Measurements from ENCODE around the gene SLC17A7.

SLC17A7 gene

DNA sequence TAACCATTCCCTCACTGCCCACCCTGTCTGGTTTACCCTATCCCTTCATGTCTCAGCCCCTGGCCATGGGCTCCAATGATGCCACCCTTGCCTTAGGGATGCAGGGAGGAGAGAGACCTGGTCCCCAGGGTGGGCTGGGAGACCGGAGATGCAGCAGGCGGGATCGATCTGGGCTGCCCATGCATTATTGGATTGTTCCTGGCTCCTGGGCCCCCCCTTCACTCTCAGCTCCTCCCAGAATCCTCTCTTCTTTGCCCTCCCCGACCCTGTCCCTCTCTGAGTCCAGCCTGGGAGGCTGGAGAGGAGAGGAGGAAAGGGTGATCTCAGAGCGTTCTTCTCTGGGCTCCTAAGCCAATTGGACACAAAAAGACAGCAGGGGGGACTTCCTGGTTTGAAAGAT is 47.4 kb downstream of the SLC17A7 start:
- Histone ChIP-seq H3K27ac (no peak overlapping the region), H3K9ac (ENCODE audit: insufficient read length) (no peak overlapping the region), H3K36me3 (ENCODE audit: insufficient read depth, low read length) (no peaks in the 10 kb centered on the region), H3K9me3 (ENCODE audit: low read depth, low read length) (no peaks in the 10 kb centered on the region), H3K4me3 (no peak overlapping the region)
- no peak for DNase-seq (ENCODE audit: low read depth, low spot score)
- TF ChIP-seq EZH2 (IDR thresholded peaks at IDR 0.05) (no peak), POLR2AphosphoS5 (IDR thresholded peaks at IDR 0.05; ENCODE audit: borderline replicate concordance, low read depth, low read length) (no peak), FOXP2 (optimal IDR thresholded peaks at IDR 0.05; ENCODE audit: control extremely low read depth, extremely low read length, insufficient read depth) (no peak)

DNA sequence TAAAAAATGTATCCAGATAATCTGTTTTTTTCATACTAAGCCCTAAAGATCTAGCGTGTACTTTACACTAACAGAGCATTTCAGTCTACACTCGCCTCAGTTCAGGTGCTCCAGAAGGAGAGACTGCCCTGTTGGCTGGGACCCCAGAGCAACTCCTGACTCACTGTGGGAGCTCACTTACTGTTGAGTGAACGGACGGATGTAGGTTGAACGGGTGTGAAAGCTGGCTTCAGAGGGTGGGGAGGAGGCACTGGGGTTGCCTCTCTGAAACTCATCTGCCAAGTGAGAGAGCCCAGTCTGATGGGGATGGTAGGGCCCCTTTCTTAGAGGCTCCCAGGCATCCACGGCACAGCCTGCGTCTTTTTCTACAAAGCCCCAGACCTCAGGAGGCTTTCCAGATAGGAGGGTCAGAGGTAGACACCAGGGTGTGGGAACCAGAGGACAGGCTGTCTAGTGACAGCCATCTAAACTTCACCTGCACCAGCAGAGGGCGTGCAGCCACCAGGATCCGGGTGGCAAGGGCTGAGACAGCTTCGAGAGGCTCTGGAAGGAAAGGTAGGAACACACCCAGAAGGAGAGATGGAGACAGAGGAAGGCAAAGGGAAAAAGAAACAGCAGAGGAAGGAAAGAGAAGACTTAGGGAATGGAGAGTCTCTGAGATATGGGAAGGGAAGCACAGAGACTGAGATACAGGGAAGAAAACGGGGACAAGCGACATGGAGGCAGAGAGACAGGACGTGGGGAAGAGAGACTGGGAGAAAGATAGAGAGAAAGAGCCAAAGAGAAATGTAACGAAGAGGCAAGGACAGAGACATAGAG is 49.5 kb downstream of the SLC17A7 start:
- Histone ChIP-seq H3K27ac (peak overlapping the region; percentile 71; the same call in 1 of the 2 replicates), H3K9me3 (ENCODE audit: low read depth, low read length) (no peaks in the 10 kb centered on the region), H3K36me3 (ENCODE audit: insufficient read depth, low read length) (no peaks in the 10 kb centered on the region), H3K9ac (ENCODE audit: insufficient read length) (no peak overlapping the region), H3K4me3 (no peak overlapping the region)
- TF ChIP-seq EZH2 (IDR thresholded peaks at IDR 0.05) (no peak), FOXP2 (optimal IDR thresholded peaks at IDR 0.05; ENCODE audit: control extremely low read depth, extremely low read length, insufficient read depth) (no peak), POLR2AphosphoS5 (IDR thresholded peaks at IDR 0.05; ENCODE audit: borderline replicate concordance, low read depth, low read length) (no peak)
- DNase-seq (ENCODE audit: low read depth, low spot score) = no peak

DNA sequence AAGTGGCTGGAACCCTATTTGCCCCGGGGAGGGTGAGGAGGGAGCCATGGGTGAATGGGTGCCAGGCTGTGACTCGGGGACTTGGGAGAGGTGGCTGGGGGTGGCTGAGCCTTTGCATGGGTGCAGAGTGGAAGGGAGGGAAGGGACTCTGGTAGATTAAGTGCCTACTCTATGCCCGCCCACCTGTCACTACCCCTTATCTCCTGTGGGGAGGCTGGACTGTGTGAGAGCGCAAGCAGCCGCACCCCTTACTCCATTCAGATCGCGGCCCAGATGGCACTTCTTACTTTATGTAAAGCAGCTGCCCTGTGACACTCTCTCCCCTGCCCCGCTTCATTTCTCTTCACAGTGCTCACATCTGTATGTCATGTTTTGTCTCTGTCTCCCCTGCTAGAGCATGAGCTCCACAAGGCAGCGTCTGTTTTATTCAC is 50.4 kb downstream of the SLC17A7 start:
- H3K9me3 ChIP-seq (ENCODE audit: low read depth, low read length) = no peaks in the 10 kb centered on the region
- DNase-seq (ENCODE audit: low read depth, low spot score) = no peak
- H3K27ac ChIP-seq = peak overlapping the region; percentile 64
- no peaks in the 10 kb centered on the region for H3K36me3 ChIP-seq (ENCODE audit: insufficient read depth, low read length)
- H3K9ac ChIP-seq (ENCODE audit: insufficient read length) = no peak overlapping the region
- TF ChIP-seq EZH2 (IDR thresholded peaks at IDR 0.05) = no peak
- no peak for TF ChIP-seq FOXP2 (optimal IDR thresholded peaks at IDR 0.05; ENCODE audit: control extremely low read depth, extremely low read length, insufficient read depth)
- TF ChIP-seq POLR2AphosphoS5 (IDR thresholded peaks at IDR 0.05; ENCODE audit: borderline replicate concordance, low read depth, low read length) = no peak
- H3K4me3 ChIP-seq = no peak overlapping the region

DNA sequence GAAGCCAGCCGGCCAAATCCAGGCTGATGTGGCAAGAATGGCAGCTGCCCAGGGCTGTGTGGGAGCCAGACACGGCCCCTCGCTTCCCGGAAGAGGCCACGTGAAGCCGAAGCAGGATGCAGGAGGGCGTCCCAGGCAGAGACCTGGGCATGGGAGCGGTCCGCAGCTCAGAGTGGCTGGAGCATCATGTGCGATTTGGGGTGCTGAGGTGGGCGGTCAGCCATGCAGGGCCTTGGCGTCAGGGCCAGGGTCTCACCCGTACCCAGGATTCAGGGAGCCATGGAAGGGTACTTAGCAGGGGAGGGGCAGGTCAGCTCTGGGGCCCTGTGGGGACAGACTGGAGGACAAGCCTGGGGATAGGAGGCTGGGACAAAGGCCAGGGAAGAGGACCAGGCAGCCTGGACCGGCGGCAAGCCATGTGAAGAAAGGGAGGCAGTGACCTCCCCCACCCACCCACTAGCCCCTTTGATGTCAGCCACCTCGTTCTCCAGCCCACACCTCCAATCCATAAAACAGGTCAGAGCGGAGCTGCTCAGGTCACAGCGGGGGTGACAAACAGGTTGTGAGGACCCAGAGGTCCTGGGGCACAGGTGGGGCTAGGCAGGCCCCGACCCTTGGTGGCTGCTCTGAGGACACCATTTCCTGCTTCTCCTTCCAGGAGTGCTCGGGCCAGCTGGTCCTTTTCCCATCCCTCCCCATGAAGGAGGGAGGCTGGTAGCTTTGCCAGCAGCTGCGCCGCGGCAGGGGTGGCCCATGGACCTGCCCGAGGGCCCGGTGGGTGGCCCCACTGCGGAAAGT is 51.0 kb downstream of the SLC17A7 start:
- Histone ChIP-seq H3K27ac (no peak overlapping the region), H3K4me3 (no peak overlapping the region), H3K9me3 (ENCODE audit: low read depth, low read length) (no peaks in the 10 kb centered on the region), H3K9ac (ENCODE audit: insufficient read length) (no peak overlapping the region), H3K36me3 (ENCODE audit: insufficient read depth, low read length) (no peaks in the 10 kb centered on the region)
- TF ChIP-seq EZH2 (IDR thresholded peaks at IDR 0.05) (no peak), FOXP2 (optimal IDR thresholded peaks at IDR 0.05; ENCODE audit: control extremely low read depth, extremely low read length, insufficient read depth) (no peak)
- no peak for DNase-seq (ENCODE audit: low read depth, low spot score)

DNA sequence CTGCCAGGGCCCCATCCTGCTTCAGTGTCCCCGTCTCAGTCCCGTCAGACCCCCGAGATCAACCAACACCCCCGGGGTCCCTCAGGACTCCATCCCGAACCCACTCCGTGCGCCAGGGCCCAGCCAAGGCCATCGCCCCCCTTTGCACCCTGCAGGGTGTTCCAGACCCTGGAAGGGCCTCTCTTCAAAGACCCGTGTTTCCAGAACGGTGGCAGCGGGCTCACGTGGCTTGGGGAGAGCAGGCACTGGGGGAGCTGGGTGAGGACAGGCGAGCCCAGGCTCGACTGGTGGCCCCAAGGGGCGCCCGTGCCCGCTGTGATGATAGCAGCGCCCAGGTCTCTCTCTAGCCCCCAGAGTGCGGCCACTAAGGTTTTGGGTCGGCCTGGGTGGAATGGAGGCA is 51.9 kb downstream of the SLC17A7 start:
- H3K27ac ChIP-seq = no peak overlapping the region
- TF ChIP-seq FOXP2 (optimal IDR thresholded peaks at IDR 0.05; ENCODE audit: control extremely low read depth, extremely low read length, insufficient read depth) (no peak), POLR2AphosphoS5 (IDR thresholded peaks at IDR 0.05; ENCODE audit: borderline replicate concordance, low read depth, low read length) (no peak), EZH2 (IDR thresholded peaks at IDR 0.05) (no peak)
- H3K36me3 ChIP-seq (ENCODE audit: insufficient read depth, low read length) = no peaks in the 10 kb centered on the region
- no peak overlapping the region for H3K9ac ChIP-seq (ENCODE audit: insufficient read length)
- H3K4me3 ChIP-seq = no peak overlapping the region
- H3K9me3 ChIP-seq (ENCODE audit: low read depth, low read length) = no peaks in the 10 kb centered on the region
- DNase-seq (ENCODE audit: low read depth, low spot score) = no peak

DNA sequence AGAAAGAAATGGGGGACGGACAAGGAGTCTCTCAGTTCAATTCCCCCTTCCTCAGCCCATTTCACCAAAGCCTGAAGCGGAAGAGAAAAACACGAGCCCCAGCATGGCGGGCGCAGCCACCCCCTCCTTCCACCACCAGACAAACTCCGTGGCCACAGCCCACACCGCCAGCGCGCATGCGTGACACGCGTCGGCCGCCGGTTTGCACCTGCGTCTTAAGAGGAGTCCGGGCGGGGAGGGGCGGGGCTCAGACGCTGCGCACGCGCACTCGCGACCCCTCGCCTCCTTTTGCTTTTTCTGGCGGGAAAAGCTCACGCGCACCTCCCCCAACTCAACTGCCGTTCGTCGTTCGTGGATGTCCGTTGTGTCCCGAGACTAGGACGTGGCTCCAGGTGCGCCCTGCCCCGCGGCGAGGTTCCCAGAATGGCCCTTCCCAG is 53.4 kb downstream of the SLC17A7 start, which contains the start of gene KASH5:
Gene KASH5, plus strand, starts transcription at position 314 of the 437 bp plus-strand sequence. CDS start 2,635 bp downstream, outside the sequence.
- H3K27ac ChIP-seq = peak within 1 kb of the TSS; percentile 76; the same call in 1 of the 2 replicates
- H3K36me3 ChIP-seq (ENCODE audit: insufficient read depth, low read length) = no peaks in the 10 kb centered on the region
- no peak for DNase-seq (ENCODE audit: low read depth, low spot score)
- no peak within 1 kb of the TSS for H3K4me3 ChIP-seq
- no peak within 1 kb of the TSS for H3K9ac ChIP-seq (ENCODE audit: insufficient read length)
- no peaks in the 10 kb centered on the region; the same call in 1 of the 2 replicates for H3K9me3 ChIP-seq (ENCODE audit: low read depth, low read length)
- no peak for TF ChIP-seq POLR2AphosphoS5 (IDR thresholded peaks at IDR 0.05; ENCODE audit: borderline replicate concordance, low read depth, low read length)
- TF ChIP-seq EZH2 (IDR thresholded peaks at IDR 0.05) = no peak
- no peak for TF ChIP-seq FOXP2 (optimal IDR thresholded peaks at IDR 0.05; ENCODE audit: control extremely low read depth, extremely low read length, insufficient read depth)

DNA sequence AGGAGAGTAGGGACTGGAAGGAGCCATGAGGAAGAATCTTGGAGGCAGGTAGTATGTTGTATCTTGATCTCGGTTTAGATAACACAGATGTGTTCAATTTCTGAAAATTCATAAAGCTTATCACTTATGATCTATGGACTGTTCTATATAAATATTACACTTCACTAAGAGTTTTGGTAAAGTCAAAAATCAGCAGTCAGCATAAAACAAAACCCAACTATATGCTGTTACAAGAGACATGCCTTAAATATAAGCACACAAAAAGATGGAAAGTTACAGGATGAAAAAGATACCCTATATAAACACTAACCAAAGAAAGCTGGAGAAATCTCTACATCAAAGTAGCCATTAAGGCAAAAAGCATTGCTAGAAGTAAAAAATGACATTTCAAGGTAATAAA is 57.7 kb downstream of the SLC17A7 start:
- no peak overlapping the region for H3K4me3 ChIP-seq
- TF ChIP-seq EZH2 (IDR thresholded peaks at IDR 0.05) = no peak
- TF ChIP-seq POLR2AphosphoS5 (IDR thresholded peaks at IDR 0.05; ENCODE audit: borderline replicate concordance, low read depth, low read length) = no peak
- no peak for TF ChIP-seq FOXP2 (optimal IDR thresholded peaks at IDR 0.05; ENCODE audit: control extremely low read depth, extremely low read length, insufficient read depth)
- H3K9ac ChIP-seq (ENCODE audit: insufficient read length) = no peak overlapping the region
- no peaks in the 10 kb centered on the region; the same call in 1 of the 2 replicates for H3K9me3 ChIP-seq (ENCODE audit: low read depth, low read length)
- no peak overlapping the region for H3K27ac ChIP-seq
- no peaks in the 10 kb centered on the region for H3K36me3 ChIP-seq (ENCODE audit: insufficient read depth, low read length)
- no peak for DNase-seq (ENCODE audit: low read depth, low spot score)

DNA sequence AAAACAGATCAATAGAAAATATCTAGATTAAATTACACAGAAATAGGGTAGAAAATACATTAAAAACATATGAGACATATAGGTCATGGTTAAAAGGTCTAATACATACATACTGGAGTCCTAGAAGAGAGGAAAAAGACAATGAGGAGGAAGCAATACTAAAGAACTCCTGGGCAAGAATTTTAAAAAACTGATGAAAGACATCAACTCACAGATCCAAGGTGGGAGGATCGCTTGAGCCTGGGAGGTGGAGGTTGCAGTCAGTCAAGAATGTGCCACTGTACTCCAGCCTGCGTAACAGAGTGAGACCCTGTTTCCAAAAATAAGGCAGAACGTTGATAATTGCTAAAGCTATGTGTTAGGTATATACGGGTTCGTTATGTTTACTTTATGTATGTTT is 58.7 kb downstream of the SLC17A7 start:
- no peak overlapping the region for H3K27ac ChIP-seq
- TF ChIP-seq FOXP2 (optimal IDR thresholded peaks at IDR 0.05; ENCODE audit: control extremely low read depth, extremely low read length, insufficient read depth) (no peak), POLR2AphosphoS5 (IDR thresholded peaks at IDR 0.05; ENCODE audit: borderline replicate concordance, low read depth, low read length) (no peak), EZH2 (IDR thresholded peaks at IDR 0.05) (no peak)
- H3K4me3 ChIP-seq = no peak overlapping the region
- no peaks in the 10 kb centered on the region; the same call in 1 of the 2 replicates for H3K9me3 ChIP-seq (ENCODE audit: low read depth, low read length)
- DNase-seq (ENCODE audit: low read depth, low spot score) = no peak
- H3K36me3 ChIP-seq (ENCODE audit: insufficient read depth, low read length) = no peaks in the 10 kb centered on the region
- no peak overlapping the region for H3K9ac ChIP-seq (ENCODE audit: insufficient read length)

Measured in SK-N-MC (cell line).